GM10248 (cell line): Measurements from ENCODE around the gene PLB1.

ENCODE experiments used
- CTCF ChIA-PET: fragments of 300-600 bp; sonication (Branson Sonifier 250); formaldehyde crosslinking; extraction: SDS; loops from one replicate; lab custom pipeline; 2021; ENCODE audit warnings: antibody characterized with exemption; lab: Yijun Ruan, JAX
- POLR2A ChIA-PET: fragments of 350-650 bp; sonication (Branson Sonifier 250); formaldehyde crosslinking; extraction: SDS; loops from one replicate; lab custom pipeline; 2020; ENCODE audit warnings: antibody characterized with exemption; lab: Yijun Ruan, JAX
- DNase-seq: peaks from one replicate; pipeline ENCODE4 v3.0.0; 2012; ENCODE audit errors: extremely low spot score
- CTCF ChIP-seq: IDR thresholded peaks from 2 replicates; pipeline ENCODE4 v1.5.1; 2012; ENCODE audit warnings: mild to moderate bottlenecking, low read depth; ENCODE audit errors: extremely low read depth, missing control alignments, control extremely low read depth

The PLB1 gene

GRCh38 chr2:28534817-28535216 is 39.0 kb downstream of the PLB1 start:
- POLR2A ChIA-PET, result no interaction called here
- no peak for TF ChIP-seq CTCF
- CTCF ChIA-PET, result interaction anchor here (1.1 to 2.5 kb wide), 3 partner anchors 32 to 81 kb away, joined by 3 to 8 read pairs (median 3); no protein-coding TSS in a partner anchor
- no peak for DNase-seq

DNA sequence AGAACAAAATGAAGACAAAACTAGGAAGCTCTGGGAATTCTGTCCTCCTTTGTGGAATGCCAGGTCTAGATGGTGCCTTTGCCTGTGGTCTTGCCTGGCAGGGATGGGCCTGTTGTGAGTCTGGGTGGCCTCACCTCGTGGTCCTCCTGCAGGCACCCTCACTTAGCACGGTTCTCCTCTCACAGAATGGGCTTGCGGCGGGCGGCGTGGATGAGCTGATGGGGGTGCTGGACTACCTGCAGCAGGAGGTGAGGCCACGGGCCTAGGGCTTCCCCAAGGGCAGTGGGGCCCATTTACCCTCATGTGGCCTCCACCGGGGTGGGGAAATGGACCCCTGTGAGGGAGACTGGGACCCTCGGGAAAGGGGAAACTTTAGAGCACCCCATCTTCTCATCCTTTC is 42.3 kb downstream of the PLB1 start:
- ChIA-PET CTCF (no interaction called here), POLR2A (no interaction called here)
- no peak for DNase-seq
- no peak for TF ChIP-seq CTCF

DNA sequence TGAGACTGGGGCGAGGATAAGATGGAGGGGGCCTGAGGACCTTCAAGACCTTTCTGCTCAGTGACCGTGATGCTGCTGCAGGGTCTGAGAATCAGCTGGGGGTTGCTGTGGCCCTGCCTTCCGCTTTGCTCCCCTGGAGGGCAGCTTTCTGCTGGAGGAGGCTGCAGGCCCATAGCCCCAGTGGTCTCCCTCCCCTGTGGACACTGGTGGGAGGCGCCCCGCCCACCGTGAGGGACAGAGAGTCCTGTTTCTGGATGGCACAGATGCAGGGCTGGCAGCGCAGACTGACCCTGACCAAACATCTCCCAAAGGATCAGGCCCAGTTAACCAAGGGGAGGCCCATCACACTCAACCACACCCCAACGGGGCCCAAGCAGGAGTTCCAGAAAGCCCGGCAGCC is 42.8 kb downstream of the PLB1 start:
- CTCF ChIA-PET, result no interaction called here
- no peak for DNase-seq
- POLR2A ChIA-PET, result no interaction called here
- TF ChIP-seq CTCF, result no peak

GRCh38 chr2:28539118-28539541 is 43.3 kb downstream of the PLB1 start:
- POLR2A ChIA-PET, result interaction anchor here (0.6 kb wide), 1 partner anchor 157 kb away, joined by 3 read pairs; no protein-coding TSS in a partner anchor
- DNase-seq, result no peak
- TF ChIP-seq CTCF, result no peak
- CTCF ChIA-PET, result interaction anchor here (0.6 to 2.0 kb wide), 3 partner anchors 28 to 155 kb away, joined by 3 to 8 read pairs (median 4); no protein-coding TSS in a partner anchor

DNA sequence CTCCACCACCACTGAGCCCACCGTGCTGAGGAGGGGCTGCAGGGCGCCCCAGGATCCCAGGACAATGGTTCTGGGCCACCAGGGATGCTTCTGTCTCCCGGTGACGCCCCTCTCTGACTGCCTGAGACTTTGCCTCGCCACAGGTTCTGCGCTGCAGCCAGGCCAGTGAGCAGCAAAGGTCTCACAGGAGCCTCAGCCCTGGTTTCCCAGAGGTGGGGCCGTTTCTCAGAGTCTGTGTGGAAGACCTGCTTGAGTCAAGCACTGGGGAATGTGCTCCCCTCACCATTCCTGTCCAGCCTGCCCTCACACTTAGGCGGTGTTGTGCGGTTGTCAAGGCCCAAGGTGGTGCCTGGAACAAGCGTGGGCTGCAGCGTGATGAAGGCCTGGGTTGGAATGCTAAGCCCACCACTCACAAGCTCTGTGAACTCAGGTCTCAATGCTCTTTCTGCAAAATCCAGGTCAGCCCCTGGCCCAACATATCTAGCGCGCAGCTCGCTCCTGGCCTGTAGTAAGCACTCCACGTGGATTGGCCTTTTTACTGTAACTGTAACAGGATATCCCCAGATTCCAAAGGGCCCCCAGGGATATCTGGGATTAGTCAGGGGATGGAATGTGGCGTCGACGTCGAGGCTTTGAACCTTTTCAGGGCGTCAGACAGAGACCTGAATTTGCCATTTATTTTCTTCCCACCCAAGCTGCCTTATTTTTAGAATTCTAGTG is 47.6 kb downstream of the PLB1 start:
- CTCF ChIA-PET, result interaction anchor here (1.5 kb wide), 1 partner anchor 23 kb away, joined by 4 read pairs; no protein-coding TSS in a partner anchor
- DNase-seq, result no peak
- no peak for TF ChIP-seq CTCF
- POLR2A ChIA-PET, result no interaction called here

- CTCF ChIA-PET, result interaction anchor here (1.5 kb wide), 1 partner anchor 23 kb away, joined by 4 read pairs; no protein-coding TSS in a partner anchor
- TF ChIP-seq CTCF, result no peak
- POLR2A ChIA-PET, result no interaction called here
- DNase-seq, result no peak
These were observed 48.1 kb downstream of the PLB1 start for GRCh38 chr2:28544036-28544346.
